HepG2 (cell line): ENCODE data around the gene GMNN. TPM values are rescaled to one million over a fixed set of nuclear protein-coding genes. Genes with fewer than 3 reads are reported as not detected.

ENCODE experiments used
- ATAC-seq: fragments of 200-7000 bp; cut with Tn5 transposase; 3 replicates; pipeline ENCODE4 v1.9.1; 2020; ENCODE audit warnings: mild to moderate bottlenecking, moderate library complexity
- BruUV-seq: library from RNA; stranded (reverse); fragments of 400-500 nt; replicated peaks from 2 replicates; lab custom pipeline; 2021; lab: Mats Ljungman, UMichigan
- CTCF ChIA-PET: fragments of 300-600 bp; formaldehyde crosslinking; extraction: SDS; loops from one replicate; lab custom pipeline; 2021; ENCODE audit warnings: low total read pairs, inconsistent platforms, low intra/inter-chr PET ratio; lab: Yijun Ruan, JAX
- POLR2A ChIA-PET: fragments of 350-600 bp; sonication (Branson Sonifier 250); formaldehyde crosslinking; loops from one replicate; lab custom pipeline; 2020; ENCODE audit warnings: antibody characterized with exemption, inconsistent platforms; lab: Yijun Ruan, JAX
- DNase-seq: peaks from one replicate; pipeline ENCODE4 v3.0.0-alpha.2; 2015; ENCODE audit warnings: low spot score
- FAIRE-seq: peaks from 3 replicates; lab custom pipeline; 2011; peaks lifted over from hg19 to GRCh38; lab: Jason Lieb, UNC
- H2AFZ ChIP-seq: one replicate; pipeline ENCODE4 v1.6.1; 2011; ENCODE audit warnings: low read length, inconsistent platforms
- H3K27ac ChIP-seq: fragments of 300-600 bp; 3 replicates; pipeline ENCODE4 v1.8.0; 2011; ENCODE audit warnings: mixed run types, mild to moderate bottlenecking, mixed read lengths, low read length, inconsistent platforms; ENCODE audit not compliant: insufficient read depth; ENCODE audit errors: extremely low read length
- H3K27me3 ChIP-seq, 2 experiments: fragments of 200-600 bp in 1 of 2; 2 replicates in 1 of 2; 3 replicates in 1 of 2; pipeline versions ENCODE4 v1.6.0 to v1.8.0; 2011; ENCODE audit warnings: low read length in 2 of 2, mild to moderate bottlenecking in 2 of 2, moderate library complexity in 2 of 2, inconsistent platforms in 1 of 2; ENCODE audit not compliant: insufficient read depth in 2 of 2, control insufficient read depth in 1 of 2
- H3K36me3 ChIP-seq, 2 experiments: fragments of 200-600 bp in 1 of 2; replicated peaks in 1 of 2; 2 replicates in 1 of 2; 3 replicates in 1 of 2; pipeline versions ENCODE4 v1.5.1 to v1.8.0; 2011; ENCODE audit warnings: low read length in 2 of 2, inconsistent platforms in 1 of 2; ENCODE audit not compliant: insufficient read depth in 2 of 2, control insufficient read depth in 1 of 2
- H3K4me1 ChIP-seq: 2 replicates; pipeline ENCODE4 v1.5.1; 2012; ENCODE audit warnings: low read length, inconsistent platforms; ENCODE audit not compliant: insufficient read depth
- H3K4me2 ChIP-seq: 2 replicates; pipeline ENCODE4 v1.6.0; 2011; ENCODE audit warnings: low read depth, low read length, inconsistent platforms
- H3K4me3 ChIP-seq, 3 experiments: fragments of 200-600 bp in 1 of 3; sonication (generic), shearing (Covaris generic) in 1 of 3; replicated peaks in 1 of 3; 2 replicates each; pipeline ENCODE4 v1.5.1; 2011 to 2016; ENCODE audit warnings: low read length in 3 of 3, inconsistent platforms in 2 of 3, low read depth in 2 of 3, mild to moderate bottlenecking in 2 of 3, control low read depth in 1 of 3, mixed read lengths in 1 of 3; ENCODE audit not compliant: insufficient read depth in 1 of 3
- H3K79me2 ChIP-seq: one replicate; pipeline ENCODE4 v1.6.1; 2011; ENCODE audit warnings: low read length, inconsistent platforms; ENCODE audit not compliant: insufficient read depth
- H3K9ac ChIP-seq: 2 replicates; pipeline ENCODE4 v1.6.0; 2011; ENCODE audit warnings: mild to moderate bottlenecking, low read depth, low read length, inconsistent platforms; ENCODE audit not compliant: insufficient read depth
- H3K9me3 ChIP-seq: 2 replicates; pipeline ENCODE4 v1.5.1; 2012; ENCODE audit warnings: mild to moderate bottlenecking, low read length
- H4K20me1 ChIP-seq: 2 replicates; pipeline ENCODE4 v1.6.0; 2011; ENCODE audit warnings: inconsistent platforms, mild to moderate bottlenecking, low read length, moderate library complexity; ENCODE audit not compliant: insufficient read depth
- NFKBIZ ChIP-seq: IDR thresholded peaks from 2 replicates; pipeline ENCODE4 v1.6.1; 2018; ENCODE audit warnings: missing genetic modification reagents, missing compliant biosample characterization
- SMC3 ChIP-seq: IDR thresholded peaks from 2 replicates; pipeline ENCODE4 v1.6.1; 2011; ENCODE audit warnings: low read length, improper control_type of control experiment
- ZFP36L1 ChIP-seq: sonication (generic); formaldehyde crosslinking; IDR thresholded peaks from 2 replicates; pipeline ENCODE4 v1.8.0; 2022; ENCODE audit warnings: mild to moderate bottlenecking, missing genetic modification reagents, moderate library complexity
- ZNF816 ChIP-seq: sonication (generic); formaldehyde crosslinking; IDR thresholded peaks from 2 replicates; pipeline ENCODE4 v1.8.0; 2022; ENCODE audit warnings: missing genetic modification reagents, mild to moderate bottlenecking, borderline replicate concordance
- WGBS: methylation state at CpG from one replicate; pipeline ENCODE4 v1.1.6; 2017; ENCODE audit warnings: low lambda C conversion rate; 5-methylcytosine and 5-hydroxymethylcytosine counted together
- in situ Hi-C: cut with HindIII; loops from 2 replicates; pipeline ENCODE4 v1.10.0; 2017; ENCODE audit warnings: low pct_unique_long_range_greater_than_20kb; ENCODE audit not compliant: extremely low pct_ligation_motif_present
- intact Hi-C: fragments of 100-400 bp; cut with micrococcal nuclease; formaldehyde crosslinking; loops from one replicate; pipeline ENCODE4 v1.10.0; 2022; ENCODE audit not compliant: unreplicated experiment
- polyA plus RNA-seq, 8 experiments: library from polyadenylated mRNA; depleted of rRNA in 3 of 8; stranded (reverse) in 7 of 8; unstranded in 1 of 8; fragments of >200 nt; fragmentation: Illumina TruSeq in 4 of 8; extraction: Trizol in 4 of 8; gene quantifications; 2 replicates each; pipeline versions ENCODE4 v1.2.1 to v1.2.3, GENCODE V29; 2011 to 2016; ENCODE audit warnings: low read depth in 4 of 8, missing spikeins in 1 of 8, mixed read lengths in 1 of 8; ENCODE audit not compliant: insufficient read depth in 1 of 8
- total RNA-seq, 5 experiments: library from RNA; depleted of rRNA; stranded (reverse); fragments of >200 nt; fragmentation: Illumina TruSeq; extraction: Trizol; gene quantifications; 2 replicates each; pipeline ENCODE4 v1.2.3, GENCODE V29; 2016; ENCODE audit warnings: low read depth in 1 of 5
- TF ChIP-seq, protein P1 (sequence below): IDR thresholded peaks from 2 replicates; pipeline ENCODE4 v1.6.1; 2016
- TF ChIP-seq, protein P2 (sequence below): sonication (generic); formaldehyde crosslinking; IDR thresholded peaks from 2 replicates; pipeline ENCODE4 v1.8.1; 2023; ENCODE audit warnings: mild to moderate bottlenecking, moderate library complexity, missing genetic modification reagents
- TF ChIP-seq, protein P3 (sequence below): IDR thresholded peaks from 2 replicates; pipeline ENCODE4 v1.6.1; 2016; ENCODE audit warnings: missing compliant biosample characterization, missing genetic modification reagents, borderline replicate concordance

GMNN gene
- total and polyA plus RNA-seq, 2 of the 13 experiments (the other 11 are each of a cell fraction or from before 2014, with no cell fraction given): 61.8 to 154 TPM

DNA sequence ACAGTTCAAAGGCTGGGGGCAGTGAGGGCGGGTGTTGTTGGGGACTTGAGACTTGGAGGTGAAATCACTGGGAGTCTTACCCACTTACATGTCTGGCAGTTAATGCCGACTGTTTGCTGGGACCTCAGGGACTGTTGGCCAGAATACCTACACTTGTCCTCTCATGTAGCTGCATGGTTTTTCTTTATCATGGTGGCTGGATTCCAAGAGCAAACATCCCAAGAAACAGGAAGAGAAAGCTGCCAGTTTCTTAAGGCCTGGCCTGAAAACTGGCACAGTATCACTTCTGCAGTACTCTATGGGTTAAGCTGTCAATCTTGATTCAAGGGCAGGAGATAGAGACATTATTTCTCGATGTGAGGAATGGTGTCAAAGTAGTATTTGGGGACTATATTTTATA, 36.0 kb upstream of the GMNN start:
- TF ChIP-seq ZNF816 (CRISPR knock-in tag) (no peak), SMC3 (no peak), ZFP36L1 (CRISPR knock-in tag) (no peak), NFKBIZ (CRISPR knock-in tag) (no peak)
- TF ChIP-seq, protein P1, sequence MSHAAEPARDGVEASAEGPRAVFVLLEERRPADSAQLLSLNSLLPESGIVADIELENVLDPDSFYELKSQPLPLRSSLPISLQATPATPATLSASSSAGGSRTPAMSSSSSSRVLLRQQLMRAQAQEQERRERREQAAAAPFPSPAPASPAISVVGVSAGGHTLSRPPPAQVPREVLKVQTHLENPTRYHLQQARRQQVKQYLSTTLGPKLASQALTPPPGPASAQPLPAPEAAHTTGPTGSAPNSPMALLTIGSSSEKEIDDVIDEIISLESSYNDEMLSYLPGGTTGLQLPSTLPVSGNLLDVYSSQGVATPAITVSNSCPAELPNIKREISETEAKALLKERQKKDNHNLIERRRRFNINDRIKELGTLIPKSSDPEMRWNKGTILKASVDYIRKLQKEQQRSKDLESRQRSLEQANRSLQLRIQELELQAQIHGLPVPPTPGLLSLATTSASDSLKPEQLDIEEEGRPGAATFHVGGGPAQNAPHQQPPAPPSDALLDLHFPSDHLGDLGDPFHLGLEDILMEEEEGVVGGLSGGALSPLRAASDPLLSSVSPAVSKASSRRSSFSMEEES (CRISPR knock-in tag): no peak
- TF ChIP-seq, protein P2, sequence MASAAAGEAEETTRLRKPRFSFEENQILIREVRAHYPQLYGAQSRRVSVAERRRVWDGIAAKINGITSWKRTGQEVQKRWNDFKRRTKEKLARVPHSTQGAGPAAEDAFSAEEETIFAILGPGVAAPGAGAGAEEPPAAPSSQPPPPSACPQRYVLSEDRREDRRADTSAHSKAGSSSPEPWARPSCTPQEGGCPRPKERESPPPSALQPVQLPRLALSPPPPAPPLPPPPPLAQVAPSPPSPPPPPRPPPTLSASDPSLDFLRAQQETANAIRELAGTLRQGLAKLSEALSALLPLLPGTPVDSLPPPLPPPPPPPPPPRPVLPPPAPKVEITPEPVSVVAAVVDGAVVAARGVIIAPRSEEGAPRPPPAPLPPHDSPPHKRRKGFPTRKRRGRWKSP: no peak
- TF ChIP-seq, protein P3, sequence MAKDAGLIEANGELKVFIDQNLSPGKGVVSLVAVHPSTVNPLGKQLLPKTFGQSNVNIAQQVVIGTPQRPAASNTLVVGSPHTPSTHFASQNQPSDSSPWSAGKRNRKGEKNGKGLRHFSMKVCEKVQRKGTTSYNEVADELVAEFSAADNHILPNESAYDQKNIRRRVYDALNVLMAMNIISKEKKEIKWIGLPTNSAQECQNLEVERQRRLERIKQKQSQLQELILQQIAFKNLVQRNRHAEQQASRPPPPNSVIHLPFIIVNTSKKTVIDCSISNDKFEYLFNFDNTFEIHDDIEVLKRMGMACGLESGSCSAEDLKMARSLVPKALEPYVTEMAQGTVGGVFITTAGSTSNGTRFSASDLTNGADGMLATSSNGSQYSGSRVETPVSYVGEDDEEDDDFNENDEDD (CRISPR knock-in tag): no peak
- DNase-seq (no peak), ATAC-seq (no peak), FAIRE-seq (no peak)
- no TSS peak for BruUV-seq
- no peak overlapping the region for H3K9ac ChIP-seq
- H3K36me3 ChIP-seq: no peaks in the 10 kb centered on the region
- no peaks in the 10 kb centered on the region for H3K9me3 ChIP-seq
- H3K4me2 ChIP-seq: no peak overlapping the region
- in situ Hi-C loops (no loop called here), intact Hi-C loops (no loop called here)
- 12% methylated on average over 3 of the region's 3 CpGs for WGBS
- H3K4me3 ChIP-seq: no peak overlapping the region
- no peak overlapping the region for H3K27ac ChIP-seq
- H4K20me1 ChIP-seq: no peaks in the 10 kb centered on the region
- ChIA-PET POLR2A (interaction anchor here (1.0 kb wide), 2 partner anchors 17 to 22 kb away, joined by 3 read pairs; no protein-coding TSS in a partner anchor), CTCF (no interaction called here)
- H2AFZ ChIP-seq: no peak overlapping the region
- peaks cover 0 to 3% of the 10 kb centered on the region in 2 experiments; a peak in 1 of 5 replicates for H3K27me3 ChIP-seq
- no peaks in the 10 kb centered on the region for H3K79me2 ChIP-seq
- peaks cover 10% of the 10 kb centered on the region for H3K4me1 ChIP-seq
